HUDEP-2 (cell line): ENCODE results near the gene MEG3.

Experiments
- DNase-seq, 76 experiments: peaks; one replicate each; lab custom pipeline; 2025; ENCODE audit not compliant: unreplicated experiment in 76 of 76; lab: John Stamatoyannopoulos, UW

Gene MEG3

DNA sequence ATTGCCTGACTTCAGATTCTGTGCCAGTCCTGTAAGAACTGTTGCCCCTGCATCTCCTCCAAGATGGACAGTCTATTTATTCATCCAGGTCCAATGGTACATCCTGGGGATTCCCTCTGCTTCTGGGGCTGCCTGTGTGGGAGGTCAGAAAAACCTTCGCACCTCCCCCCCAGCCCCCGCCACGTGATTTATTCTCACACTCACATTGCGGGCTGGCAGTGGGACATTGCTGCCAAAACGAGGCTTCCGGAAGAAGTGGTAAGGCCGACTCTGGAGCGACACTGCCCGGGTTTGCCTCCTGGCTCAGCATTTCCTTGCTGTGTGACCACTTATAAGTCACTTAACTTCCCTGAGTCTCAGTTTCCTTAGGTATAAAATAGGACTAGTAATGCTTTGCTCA is 83.5 kb downstream of the MEG3 start:
- DNase-seq, result no peak
